Activated gamma-delta T cell treated with Interleukin-2 at 50 U/mL for 16 hours (primary cell): ENCODE results near the gene PTPN14.

Experiments
- DNase-seq: peaks from one replicate; pipeline ENCODE4 v3.0.0-alpha.2; 2020

The PTPN14 gene

GRCh38 chr1:214473862-214474261 lies 77.5 kb downstream of the PTPN14 start:
- no peak for DNase-seq

GRCh38 chr1:214473387-214473786 lies 78.0 kb downstream of the PTPN14 start:
- no peak for DNase-seq

- no peak for DNase-seq
Measured at GRCh38 chr1:214472364-214472763, 79.0 kb downstream of the PTPN14 start.

GRCh38 chr1:214471458-214471857 lies 79.9 kb downstream of the PTPN14 start:
- DNase-seq, result no peak

DNA sequence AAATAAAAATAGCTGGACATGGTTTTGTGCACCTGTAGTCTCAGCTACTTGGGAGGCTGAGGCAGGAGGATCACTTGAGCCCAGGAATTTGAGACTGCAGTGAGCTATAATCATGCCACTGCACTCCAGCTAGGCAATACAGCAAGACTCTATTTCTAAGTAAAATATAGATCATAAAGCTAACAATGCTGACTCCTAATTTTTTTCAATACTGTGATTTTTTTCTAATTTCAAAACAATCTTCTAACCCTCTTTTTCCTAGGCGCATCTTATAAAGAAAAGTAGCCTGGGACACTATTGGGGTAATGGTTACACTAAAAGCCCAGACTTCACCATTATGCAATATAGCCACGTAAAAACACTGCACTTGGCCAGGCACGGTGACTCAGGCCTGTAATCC lies 81.3 kb downstream of the PTPN14 start:
- no peak for DNase-seq

- DNase-seq, result no peak
Measured at GRCh38 chr1:214469290-214469689, 82.1 kb downstream of the PTPN14 start.

DNA sequence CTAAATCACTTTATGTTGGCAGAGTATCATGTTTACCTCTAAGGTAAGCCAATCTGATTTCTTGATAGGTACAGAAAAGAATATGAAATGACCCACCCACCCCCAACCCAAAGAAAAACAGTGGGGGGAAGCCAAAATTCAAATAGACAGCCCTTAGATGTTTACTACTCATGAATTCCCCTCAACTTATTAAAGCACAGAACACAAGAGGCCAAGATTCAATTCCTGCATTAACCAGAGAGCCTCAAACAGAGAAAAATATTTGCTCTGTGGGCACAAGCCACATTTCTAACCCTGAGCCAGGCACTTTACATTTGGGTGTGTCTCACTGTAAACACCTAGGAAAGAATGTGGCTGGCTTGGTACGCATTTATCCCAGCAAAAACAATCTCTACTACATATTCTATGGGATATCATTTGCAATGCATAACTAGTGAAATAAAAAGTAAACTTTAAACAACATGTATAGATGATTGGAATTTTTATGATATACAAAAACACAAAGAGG lies 84.3 kb downstream of the PTPN14 start:
- no peak for DNase-seq

GRCh38 chr1:214466403-214467077 lies 84.9 kb downstream of the PTPN14 start:
- DNase-seq, result no peak

- DNase-seq, result no peak
Measured at GRCh38 chr1:214464445-214465287, 86.7 kb downstream of the PTPN14 start.

GRCh38 chr1:214463596-214463995 lies 87.8 kb downstream of the PTPN14 start:
- no peak for DNase-seq

GRCh38 chr1:214462882-214463281 lies 88.5 kb downstream of the PTPN14 start:
- no peak for DNase-seq

GRCh38 chr1:214461305-214461704 lies 90.1 kb downstream of the PTPN14 start:
- DNase-seq, result no peak

DNA sequence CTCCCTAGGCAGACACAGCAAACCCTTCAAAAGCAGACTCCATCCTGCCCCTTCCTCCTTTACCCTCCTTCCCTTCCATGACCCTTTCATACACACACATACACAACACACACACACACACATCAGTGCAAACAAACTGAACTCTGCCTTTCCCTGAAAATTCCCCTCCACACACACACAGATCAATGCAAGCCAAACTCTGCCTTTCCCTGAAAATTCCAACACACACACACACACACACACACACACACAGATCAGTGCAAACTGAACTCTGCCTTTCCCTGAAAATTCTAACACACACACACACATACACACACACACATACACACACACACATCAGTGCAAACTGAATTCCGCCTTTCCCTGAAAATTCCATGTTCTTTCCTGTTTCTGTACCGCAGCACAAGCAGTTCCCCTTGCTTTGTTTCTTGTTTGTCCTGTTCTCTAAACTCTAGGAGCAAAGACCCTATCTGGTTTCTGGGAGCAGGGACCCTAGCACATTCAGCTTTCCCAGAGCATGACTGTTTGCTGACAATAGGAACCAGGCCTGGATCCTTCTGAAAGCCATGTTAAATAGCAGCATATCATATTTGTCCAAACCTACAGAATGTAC lies 91.0 kb downstream of the PTPN14 start:
- no peak for DNase-seq

GRCh38 chr1:214459895-214460294 lies 91.5 kb downstream of the PTPN14 start:
- DNase-seq, result no peak

DNA sequence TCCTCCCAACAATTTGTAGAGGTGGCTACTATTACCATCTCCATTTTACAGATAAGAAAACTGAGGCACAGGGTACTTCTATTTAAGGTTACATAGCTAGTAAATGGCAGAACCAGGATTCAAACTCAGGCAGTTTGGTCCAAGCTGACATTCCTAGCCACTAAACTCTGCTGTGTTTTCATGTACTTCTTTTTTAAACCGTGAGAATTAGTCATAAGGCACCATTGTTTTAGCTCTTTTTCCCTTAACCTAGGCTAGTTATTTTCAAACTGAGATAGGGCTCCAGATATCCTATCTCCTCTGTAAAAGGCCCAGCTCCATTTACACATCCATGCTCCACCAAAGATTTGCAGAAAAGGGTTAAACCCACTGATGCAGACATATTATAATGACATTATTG lies 92.9 kb downstream of the PTPN14 start:
- DNase-seq, result no peak

- no peak for DNase-seq
Measured at GRCh38 chr1:214455971-214456867, 95.2 kb downstream of the PTPN14 start.

DNA sequence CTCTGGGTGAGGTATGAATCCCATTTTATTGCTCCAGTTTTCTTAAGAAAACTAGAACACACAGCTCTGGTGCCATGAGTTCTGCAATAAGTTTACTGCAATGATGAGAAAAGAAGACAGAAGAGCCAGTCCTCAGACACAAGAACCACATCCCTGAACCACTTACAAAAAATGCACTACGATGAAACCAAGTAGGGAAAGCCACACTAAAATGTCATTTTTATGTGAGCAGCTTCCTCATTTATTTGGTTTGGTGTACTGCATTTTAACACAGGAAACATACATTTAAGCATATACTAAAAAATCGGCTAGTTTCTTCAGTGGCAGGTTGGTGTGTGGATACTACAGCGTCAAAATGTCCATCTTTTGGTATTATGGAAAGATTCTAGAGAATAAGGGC lies 95.9 kb downstream of the PTPN14 start:
- DNase-seq, result no peak

DNA sequence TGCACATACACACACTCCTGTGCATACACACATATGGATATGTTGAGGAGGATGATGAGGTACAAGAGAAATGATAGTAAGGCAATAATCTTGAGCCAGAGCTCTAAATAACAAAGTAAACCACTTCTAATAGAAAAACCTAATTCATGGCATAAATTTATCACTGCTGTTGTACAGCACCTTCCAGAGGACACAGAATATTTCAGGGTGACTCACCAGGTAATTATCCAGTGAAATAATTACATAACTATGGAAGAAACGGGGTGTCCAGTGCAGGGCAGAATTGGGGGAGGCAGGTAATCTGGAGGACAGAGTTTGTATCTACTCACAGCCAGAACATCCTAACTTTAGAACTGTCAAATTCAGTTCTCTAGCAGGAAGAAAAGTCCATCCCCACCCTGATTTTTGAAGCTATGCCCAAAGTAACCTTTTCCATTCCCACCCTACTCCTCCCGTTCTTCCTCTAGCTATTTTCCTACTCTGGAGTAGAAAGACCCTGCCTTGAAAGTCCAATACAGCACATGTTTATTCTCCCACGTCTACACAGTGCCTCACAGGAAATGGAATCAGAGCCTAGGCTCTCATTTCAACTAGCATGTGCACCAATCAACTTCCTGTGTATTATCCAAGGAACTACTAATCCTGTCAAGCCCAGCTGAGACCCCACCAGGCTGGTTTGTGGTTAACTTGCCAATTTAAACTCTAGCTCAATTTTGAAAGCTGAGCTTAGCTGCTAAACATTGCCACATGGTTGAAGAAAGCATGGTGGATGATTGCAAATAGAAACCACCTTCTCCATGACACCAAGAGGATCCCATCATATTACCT lies 96.6 kb downstream of the PTPN14 start:
- DNase-seq, result no peak

DNA sequence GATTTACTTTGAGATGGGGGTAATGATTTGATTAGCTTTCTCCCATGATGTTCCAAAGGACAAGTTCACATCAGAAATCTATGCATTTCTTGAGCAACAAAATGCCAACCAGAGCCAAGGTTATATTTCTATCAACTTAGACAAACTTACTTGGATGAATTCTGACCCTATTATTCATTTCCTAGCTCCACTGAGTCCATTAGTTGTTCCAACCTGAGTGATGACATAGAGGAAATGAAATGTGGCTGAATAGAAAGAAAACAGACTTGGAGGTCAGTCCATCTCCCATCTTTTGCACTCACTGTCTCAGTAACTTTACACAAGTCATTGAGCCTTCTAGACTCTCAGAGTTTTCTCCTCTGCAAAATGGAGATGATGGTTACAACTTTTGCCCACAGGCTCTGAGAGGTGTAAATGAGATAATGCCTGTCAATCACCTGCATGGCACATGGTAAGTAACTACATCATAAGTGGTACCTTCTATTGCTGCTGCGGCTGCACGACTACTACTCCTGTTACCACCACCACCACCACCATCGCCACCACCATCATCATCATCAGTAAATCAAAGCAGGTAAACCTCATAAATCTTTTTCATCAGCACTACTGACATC lies 98.2 kb downstream of the PTPN14 start:
- no peak for DNase-seq

DNA sequence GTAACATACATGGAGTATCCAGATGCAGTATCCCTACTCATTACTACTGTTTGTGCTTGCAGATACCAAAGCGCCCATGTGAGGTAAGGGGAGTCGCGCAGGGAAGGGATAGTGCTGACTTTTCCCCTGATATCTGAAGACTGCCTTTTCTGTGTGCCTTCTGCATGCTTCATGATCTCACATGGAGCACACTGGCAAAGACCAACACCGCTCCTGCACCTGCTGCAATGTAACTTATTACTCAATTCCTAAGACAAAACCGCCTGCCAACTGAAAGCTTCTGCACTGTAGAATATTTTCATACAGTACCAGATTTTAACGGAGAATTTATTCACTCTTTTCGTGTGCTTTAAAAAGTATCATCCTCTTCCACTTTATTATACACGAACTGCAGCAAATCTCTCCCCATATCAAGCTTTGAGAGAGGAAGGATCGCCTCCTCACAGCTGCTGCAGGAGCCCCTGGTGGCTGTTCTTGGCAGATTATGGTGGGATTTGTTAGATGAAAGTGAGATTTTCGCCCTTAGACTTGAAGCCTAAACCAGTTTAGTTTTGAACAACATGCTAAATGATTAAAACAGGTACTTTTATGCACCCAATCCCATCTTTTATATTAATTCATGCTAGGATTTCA lies 99.1 kb downstream of the PTPN14 start:
- no peak for DNase-seq

DNA sequence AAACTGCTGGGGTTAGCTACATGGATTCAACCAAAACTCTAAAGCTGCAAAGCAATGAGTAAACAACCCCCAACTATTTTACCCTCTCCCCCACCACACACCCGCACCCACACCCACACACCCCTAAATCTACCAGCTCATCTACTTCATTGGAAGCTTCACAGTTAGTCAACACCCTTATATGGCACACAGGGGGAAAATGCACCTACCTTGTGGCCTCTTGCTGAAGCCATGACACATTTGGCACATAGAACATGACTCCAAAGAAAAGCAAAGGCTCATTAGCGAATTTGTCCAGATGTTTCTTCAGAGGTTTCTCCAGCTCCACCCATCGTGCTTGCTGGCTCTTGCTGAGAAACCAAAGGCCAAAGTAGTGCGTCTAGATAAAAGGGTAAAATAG lies 99.8 kb downstream of the PTPN14 start:
- DNase-seq, result no peak
